Measurements from ENCODE around the gene SLC7A8.

The SLC7A8 gene

GRCh38 chr14:23124337-23124954, 59.0 kb downstream of the SLC7A8 start (continued):
- TF ChIP-seq ZNF280D (tag by site-specific recombination; IDR thresholded peaks at IDR 0.05) (no peak), ZBTB44 (tag by site-specific recombination; IDR thresholded peaks at IDR 0.05) (no peak), ZNF112 (tag by site-specific recombination; IDR thresholded peaks at IDR 0.05) (no peak), ZNF391 (tag by site-specific recombination; IDR thresholded peaks at IDR 0.05; ENCODE audit: borderline replicate concordance, low read depth) (no peak), OVOL3 (tag by site-specific recombination; IDR thresholded peaks at IDR 0.05) (no peak), ZBTB10 (tag by site-specific recombination; IDR thresholded peaks at IDR 0.05) (no peak), ZIC2 (tag by site-specific recombination; IDR thresholded peaks at IDR 0.05) (no peak), ZNF324 (tag by site-specific recombination; IDR thresholded peaks at IDR 0.05) (no peak), ZNF221 (tag by site-specific recombination; IDR thresholded peaks at IDR 0.05; ENCODE audit: borderline replicate concordance) (no peak), ZNF148 (tag by site-specific recombination; IDR thresholded peaks at IDR 0.05; ENCODE audit: borderline replicate concordance) (no peak), ZNF747 (tag by site-specific recombination; IDR thresholded peaks at IDR 0.05) (no peak), ZNF791 (tag by site-specific recombination; IDR thresholded peaks at IDR 0.05) (no peak), ZFP69B (tag by site-specific recombination; IDR thresholded peaks at IDR 0.05) (no peak), ZNF501 (tag by site-specific recombination; IDR thresholded peaks at IDR 0.05) (no peak)

GRCh38 chr14:23123419-23123818, 60.0 kb downstream of the SLC7A8 start:
- POLR2A ChIA-PET = interaction anchor here (0.6 to 1.0 kb wide), 2 partner anchors 60 to 172 kb away, joined by 3 read pairs; partner anchors contain the start of gene SLC7A8
- Histone ChIP-seq H3K4me1 (ENCODE audit: control insufficient read depth, insufficient read depth, low read length) (no peaks in the 10 kb centered on the region), H3K4me3 (ENCODE audit: low read depth, low read length) (no peak overlapping the region), H3K9me3 (ENCODE audit: control insufficient read depth, insufficient read depth, low read depth, low read length) (no peaks in the 10 kb centered on the region), H3K36me3 (ENCODE audit: control insufficient read depth in 2 of 2, insufficient read depth in 1 of 2, low read length in 2 of 2) (peaks cover 0 to 6% of the 10 kb centered on the region in 2 experiments; a peak in 1 of 3 replicates), H3K27ac (ENCODE audit: extremely low read depth, low read depth, low read length) (no peak overlapping the region)
- CTCF ChIA-PET = interaction anchor here (0.6 to 11.2 kb wide), 7 partner anchors 29 to 170 kb away, joined by 3 to 424 read pairs (median 3); partner anchors contain the start of gene SLC7A8
- no peak for TF ChIP-seq ZNF433 (tag by site-specific recombination; IDR thresholded peaks at IDR 0.05; ENCODE audit: low read depth)
- peak; percentile 61 for TF ChIP-seq ZNF10 (tag by site-specific recombination; IDR thresholded peaks at IDR 0.05)
- no peak for TF ChIP-seq ZNF626 (tag by site-specific recombination; IDR thresholded peaks at IDR 0.05)
